ENCODE data around the gene SCN3A. TPM values are rescaled to one million over a fixed set of nuclear protein-coding genes. Genes with fewer than 3 reads are reported as not detected.

SCN3A gene
- total RNA-seq, 1 experiment from 2014 or later, result not detected

DNA sequence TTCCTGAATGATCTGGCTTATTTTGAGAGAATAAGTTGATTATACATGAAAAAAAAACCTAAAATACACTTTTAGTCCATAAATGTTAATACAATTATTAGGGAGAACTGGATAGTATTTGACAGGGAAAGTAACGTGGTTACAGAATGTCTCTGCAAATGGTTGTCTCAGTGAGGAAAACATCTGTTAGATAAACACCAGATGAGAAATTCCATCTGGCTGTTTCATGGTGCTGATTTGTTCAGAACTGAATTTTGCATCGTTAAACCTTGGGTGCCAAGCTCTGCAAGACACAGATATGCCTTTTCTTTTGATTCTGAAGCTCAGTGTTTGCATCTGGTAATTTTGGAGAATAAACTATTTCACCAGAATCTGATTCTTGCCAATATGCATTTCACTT is 90.4 kb downstream of the SCN3A start:
- H3K4me3 Mint-ChIP-seq (ENCODE audit: unreplicated experiment), result no peak overlapping the region
- intact Hi-C loops (cut with micrococcal nuclease; ENCODE audit: unreplicated experiment), result loop anchor here (5.0 kb wide), 1 partner anchor 96 kb away; no protein-coding TSS in a partner anchor
- TF ChIP-seq, protein P1, sequence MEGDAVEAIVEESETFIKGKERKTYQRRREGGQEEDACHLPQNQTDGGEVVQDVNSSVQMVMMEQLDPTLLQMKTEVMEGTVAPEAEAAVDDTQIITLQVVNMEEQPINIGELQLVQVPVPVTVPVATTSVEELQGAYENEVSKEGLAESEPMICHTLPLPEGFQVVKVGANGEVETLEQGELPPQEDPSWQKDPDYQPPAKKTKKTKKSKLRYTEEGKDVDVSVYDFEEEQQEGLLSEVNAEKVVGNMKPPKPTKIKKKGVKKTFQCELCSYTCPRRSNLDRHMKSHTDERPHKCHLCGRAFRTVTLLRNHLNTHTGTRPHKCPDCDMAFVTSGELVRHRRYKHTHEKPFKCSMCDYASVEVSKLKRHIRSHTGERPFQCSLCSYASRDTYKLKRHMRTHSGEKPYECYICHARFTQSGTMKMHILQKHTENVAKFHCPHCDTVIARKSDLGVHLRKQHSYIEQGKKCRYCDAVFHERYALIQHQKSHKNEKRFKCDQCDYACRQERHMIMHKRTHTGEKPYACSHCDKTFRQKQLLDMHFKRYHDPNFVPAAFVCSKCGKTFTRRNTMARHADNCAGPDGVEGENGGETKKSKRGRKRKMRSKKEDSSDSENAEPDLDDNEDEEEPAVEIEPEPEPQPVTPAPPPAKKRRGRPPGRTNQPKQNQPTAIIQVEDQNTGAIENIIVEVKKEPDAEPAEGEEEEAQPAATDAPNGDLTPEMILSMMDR (IDR thresholded peaks at IDR 0.05; ENCODE audit: insufficient read depth in 1 of 2, low read depth in 1 of 2, low read length in 1 of 2, severe bottlenecking in 1 of 2, unreplicated experiment in 1 of 2), result no peak

DNA sequence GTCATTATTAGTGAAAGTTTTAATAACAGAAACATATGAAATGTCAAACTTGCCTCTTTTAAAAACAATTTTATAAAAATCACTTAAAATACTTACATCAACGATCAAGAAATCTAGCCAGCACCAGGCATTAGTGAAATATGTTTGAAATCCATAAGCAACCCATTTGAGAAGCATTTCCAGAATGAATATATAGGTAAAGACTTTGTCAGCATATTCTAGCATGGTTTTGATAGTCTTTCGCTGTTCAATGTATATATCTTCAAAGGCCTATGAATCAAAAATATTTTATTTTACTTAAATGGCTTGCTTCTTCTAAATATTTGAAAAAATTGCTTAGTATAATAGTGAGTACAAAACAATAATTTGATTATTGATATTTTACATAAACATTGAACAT is 91.1 kb downstream of the SCN3A start:
- peaks cover 21% of the 10 kb centered on the region for H3K4me1 ChIP-seq
- no peak for DNase-seq
- BruUV-seq (replicated peaks), result no TSS peak
- peaks cover 11% of the 10 kb centered on the region for H3K4me1 Mint-ChIP-seq (ENCODE audit: low read depth, unreplicated experiment)
- POLR2A ChIA-PET, result no interaction called here
- H3K4me3 ChIP-seq (ENCODE audit: low read depth, low read length), result no peak overlapping the region
- H3K4me3 Mint-ChIP-seq (ENCODE audit: unreplicated experiment), result no peak overlapping the region
- intact Hi-C loops (cut with micrococcal nuclease; ENCODE audit: unreplicated experiment), result loop anchor here (5.0 kb wide), 1 partner anchor 95 kb away; no protein-coding TSS in a partner anchor
- H3K9me3 Mint-ChIP-seq (ENCODE audit: unreplicated experiment), result no peaks in the 10 kb centered on the region
- CTCF ChIA-PET, result no interaction called here
- H3K9me3 ChIP-seq, result no peaks in the 10 kb centered on the region
- TF ChIP-seq, protein P1 (IDR thresholded peaks at IDR 0.05; ENCODE audit: insufficient read depth in 1 of 2, low read depth in 1 of 2, low read length in 1 of 2, severe bottlenecking in 1 of 2, unreplicated experiment in 1 of 2), result no peak
- H3K36me3 Mint-ChIP-seq (ENCODE audit: insufficient read depth, unreplicated experiment), result no peaks in the 10 kb centered on the region
- H3K27ac Mint-ChIP-seq (ENCODE audit: unreplicated experiment), result no peak overlapping the region
- no peaks in the 10 kb centered on the region for H3K36me3 ChIP-seq (ENCODE audit: control insufficient read depth, insufficient read depth, low read length)
- H3K27me3 Mint-ChIP-seq (ENCODE audit: insufficient read depth, unreplicated experiment), result no peaks in the 10 kb centered on the region
- H3K27me3 ChIP-seq (replicated peaks; ENCODE audit: control insufficient read depth, insufficient read depth, low read length), result no peaks in the 10 kb centered on the region

More for the DNA sequence above, 90.4 kb downstream of the SCN3A start:
- Histone ChIP-seq H3K4me3 (ENCODE audit: low read depth, low read length) (no peak overlapping the region), H3K9me3 (no peaks in the 10 kb centered on the region), H3K27me3 (replicated peaks; ENCODE audit: control insufficient read depth, insufficient read depth, low read length) (no peaks in the 10 kb centered on the region), H3K36me3 (ENCODE audit: control insufficient read depth, insufficient read depth, low read length) (no peaks in the 10 kb centered on the region), H3K4me1 (peaks cover 21% of the 10 kb centered on the region)
- no peaks in the 10 kb centered on the region for H3K9me3 Mint-ChIP-seq (ENCODE audit: unreplicated experiment)
- POLR2A ChIA-PET, result no interaction called here
- H3K4me1 Mint-ChIP-seq (ENCODE audit: low read depth, unreplicated experiment), result peaks cover 11% of the 10 kb centered on the region
- no peak for DNase-seq
- CTCF ChIA-PET, result no interaction called here
- H3K36me3 Mint-ChIP-seq (ENCODE audit: insufficient read depth, unreplicated experiment), result no peaks in the 10 kb centered on the region
- no peaks in the 10 kb centered on the region for H3K27me3 Mint-ChIP-seq (ENCODE audit: insufficient read depth, unreplicated experiment)
- BruUV-seq (replicated peaks), result no TSS peak
- no peak overlapping the region for H3K27ac Mint-ChIP-seq (ENCODE audit: unreplicated experiment)

DNA sequence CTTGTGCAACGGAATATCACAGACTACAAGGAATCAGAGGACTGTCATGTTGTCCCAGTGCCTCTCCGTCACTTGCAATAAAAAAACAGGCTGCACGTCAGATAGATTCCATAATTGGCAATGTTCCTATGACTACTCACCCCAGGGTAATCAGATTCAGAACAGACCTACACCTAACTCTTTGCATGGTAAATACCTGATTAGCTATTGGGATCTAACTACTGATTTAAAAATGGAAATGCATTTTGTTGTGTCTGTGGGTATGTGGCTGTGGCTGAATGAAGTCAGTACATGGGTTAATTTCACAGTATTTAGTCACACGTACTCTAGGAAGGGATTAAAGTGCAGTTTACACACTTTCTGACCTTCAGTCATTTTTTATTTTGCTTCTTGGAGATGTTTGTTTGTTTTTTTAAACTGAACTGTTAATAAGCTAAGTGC is 91.7 kb downstream of the SCN3A start:
- Mint-ChIP-seq H3K4me3 (ENCODE audit: unreplicated experiment) (no peak overlapping the region), H3K27me3 (ENCODE audit: insufficient read depth, unreplicated experiment) (no peaks in the 10 kb centered on the region), H3K27ac (ENCODE audit: unreplicated experiment) (no peak overlapping the region), H3K36me3 (ENCODE audit: insufficient read depth, unreplicated experiment) (no peaks in the 10 kb centered on the region), H3K4me1 (ENCODE audit: low read depth, unreplicated experiment) (peaks cover 11% of the 10 kb centered on the region), H3K9me3 (ENCODE audit: unreplicated experiment) (no peaks in the 10 kb centered on the region)
- intact Hi-C loops (cut with micrococcal nuclease; ENCODE audit: unreplicated experiment), result loop anchor here (5.0 kb wide), 1 partner anchor 95 kb away; no protein-coding TSS in a partner anchor
- H3K4me3 ChIP-seq (ENCODE audit: low read depth, low read length), result no peak overlapping the region
- H3K4me1 ChIP-seq, result peaks cover 21% of the 10 kb centered on the region
- H3K27me3 ChIP-seq (replicated peaks; ENCODE audit: control insufficient read depth, insufficient read depth, low read length), result no peaks in the 10 kb centered on the region
- POLR2A ChIA-PET, result no interaction called here
- no peaks in the 10 kb centered on the region for H3K36me3 ChIP-seq (ENCODE audit: control insufficient read depth, insufficient read depth, low read length)
- DNase-seq, result no peak
- TF ChIP-seq, protein P1 (IDR thresholded peaks at IDR 0.05; ENCODE audit: insufficient read depth in 1 of 2, low read depth in 1 of 2, low read length in 1 of 2, severe bottlenecking in 1 of 2, unreplicated experiment in 1 of 2), result no peak
- CTCF ChIA-PET, result no interaction called here
- H3K9me3 ChIP-seq, result no peaks in the 10 kb centered on the region
- BruUV-seq (replicated peaks), result no TSS peak
